Measurements from ENCODE around the gene AFTPH.

DNA sequence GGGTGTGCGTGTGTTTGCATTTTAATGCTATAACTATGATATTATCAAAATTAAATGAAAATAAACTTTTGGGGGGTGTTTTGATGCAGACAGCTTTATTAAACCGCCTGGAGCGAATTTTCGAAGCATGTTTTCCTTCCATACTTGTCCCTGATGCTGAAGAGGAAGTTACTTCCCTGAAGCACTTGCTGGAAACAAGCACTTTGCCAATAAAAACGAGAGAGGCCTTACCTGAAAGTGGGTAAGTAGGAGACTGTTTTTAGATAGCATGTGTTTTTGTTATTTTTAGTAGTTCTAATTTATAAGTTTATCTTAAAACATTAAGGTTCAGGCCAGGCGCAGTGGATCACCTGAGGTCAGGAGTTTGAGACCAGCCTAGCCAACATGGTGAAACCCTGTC is 43.3 kb downstream of the AFTPH start:
- TF ChIP-seq POLR2A (IDR thresholded peaks at IDR 0.05): no peak
- TF ChIP-seq, protein P1, sequence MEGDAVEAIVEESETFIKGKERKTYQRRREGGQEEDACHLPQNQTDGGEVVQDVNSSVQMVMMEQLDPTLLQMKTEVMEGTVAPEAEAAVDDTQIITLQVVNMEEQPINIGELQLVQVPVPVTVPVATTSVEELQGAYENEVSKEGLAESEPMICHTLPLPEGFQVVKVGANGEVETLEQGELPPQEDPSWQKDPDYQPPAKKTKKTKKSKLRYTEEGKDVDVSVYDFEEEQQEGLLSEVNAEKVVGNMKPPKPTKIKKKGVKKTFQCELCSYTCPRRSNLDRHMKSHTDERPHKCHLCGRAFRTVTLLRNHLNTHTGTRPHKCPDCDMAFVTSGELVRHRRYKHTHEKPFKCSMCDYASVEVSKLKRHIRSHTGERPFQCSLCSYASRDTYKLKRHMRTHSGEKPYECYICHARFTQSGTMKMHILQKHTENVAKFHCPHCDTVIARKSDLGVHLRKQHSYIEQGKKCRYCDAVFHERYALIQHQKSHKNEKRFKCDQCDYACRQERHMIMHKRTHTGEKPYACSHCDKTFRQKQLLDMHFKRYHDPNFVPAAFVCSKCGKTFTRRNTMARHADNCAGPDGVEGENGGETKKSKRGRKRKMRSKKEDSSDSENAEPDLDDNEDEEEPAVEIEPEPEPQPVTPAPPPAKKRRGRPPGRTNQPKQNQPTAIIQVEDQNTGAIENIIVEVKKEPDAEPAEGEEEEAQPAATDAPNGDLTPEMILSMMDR (IDR thresholded peaks at IDR 0.05): no peak
- no peak for TF ChIP-seq POLR2AphosphoS5 (IDR thresholded peaks at IDR 0.05)
- TF ChIP-seq EP300 (IDR thresholded peaks at IDR 0.05): no peak
